Measurements from ENCODE around the gene ERBB4.

DNA sequence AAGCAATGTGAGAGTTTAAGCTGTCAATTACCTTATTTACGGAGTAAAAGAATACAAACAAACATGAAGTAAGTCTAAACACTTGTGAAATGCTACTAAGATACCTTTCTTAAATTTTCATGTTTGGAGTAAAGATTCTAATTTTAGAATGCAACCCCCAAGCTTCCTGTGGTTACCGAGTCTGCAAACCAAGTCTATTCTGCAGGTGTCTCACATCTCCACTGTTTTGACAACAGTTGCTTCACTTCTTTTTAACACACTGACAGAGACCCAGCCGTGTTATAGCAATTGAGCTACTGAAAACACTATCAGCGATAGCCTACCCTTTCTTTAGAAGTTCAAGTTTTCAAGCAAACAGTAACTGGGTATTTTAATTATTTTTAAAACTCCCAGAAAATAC lies 608.3 kb downstream of the ERBB4 start:
- no peak for TF ChIP-seq CBX5 (IDR thresholded peaks at IDR 0.05; ENCODE audit: low read depth, low read length)
- TF ChIP-seq CTCF (IDR thresholded peaks at IDR 0.05; ENCODE audit: control extremely low read depth in 1 of 3, insufficient read depth in 1 of 3, low read depth in 1 of 3, low read length in 3 of 3): no peak
- no peak for TF ChIP-seq POLR2A (IDR thresholded peaks at IDR 0.05; ENCODE audit: control extremely low read depth in 1 of 2, low read depth in 2 of 2, low read length in 2 of 2)
- TF ChIP-seq ZNF274 (IDR thresholded peaks at IDR 0.05; ENCODE audit: borderline replicate concordance, extremely low read depth, low read length): no peak
- no peak for TF ChIP-seq GABPA (IDR thresholded peaks at IDR 0.05; ENCODE audit: borderline replicate concordance, insufficient read depth, low read length)
- no peak for TF ChIP-seq HDAC2 (IDR thresholded peaks at IDR 0.05; ENCODE audit: borderline replicate concordance in 1 of 2, low read depth in 2 of 2, low read length in 2 of 2)
- no peak for TF ChIP-seq SIX5 (IDR thresholded peaks at IDR 0.05; ENCODE audit: low read depth, low read length)
- TF ChIP-seq JUN (IDR thresholded peaks at IDR 0.05; ENCODE audit: low read depth, low read length): no peak
- no peak for TF ChIP-seq SAP30 (IDR thresholded peaks at IDR 0.05; ENCODE audit: insufficient read depth, insufficient replicate concordance, low read length)
- no peak for TF ChIP-seq POLR2AphosphoS5 (IDR thresholded peaks at IDR 0.05; ENCODE audit: low read depth, low read length)
- TF ChIP-seq EP300 (IDR thresholded peaks at IDR 0.05; ENCODE audit: borderline replicate concordance in 1 of 2, low read depth in 2 of 2, low read length in 2 of 2): no peak
